Gastroesophageal sphincter (tissue), 4 donors: ENCODE results near the gene PCDH17. TPM values are rescaled to one million over a fixed set of nuclear protein-coding genes. Genes with fewer than 3 reads are reported as not detected.
A peak's percentile ranks its signal among the peaks of the same experiment; 100 is the strongest.

Experiments used
- ATAC-seq: fragments of 150-250 bp; one replicate; pipeline ENCODE4 v1.9.1; 2016; ENCODE audit warnings: mild to moderate bottlenecking, moderate library complexity
- H3K27ac ChIP-seq, 4 donors: fragments of 200-600 bp; sonication (generic) in 3 of 4; 1 replicate in 3 of 4; 2 replicates in 1 of 4; pipeline ENCODE4 v1.5.1; 2016 to 2019
- H3K27me3 ChIP-seq: fragments of 200-600 bp; sonication (generic); one replicate; pipeline ENCODE4 v1.5.1; 2019
- H3K36me3 ChIP-seq, 2 donors: fragments of 200-600 bp; sonication (generic); one replicate each; pipeline ENCODE4 v1.5.1; 2019; ENCODE audit warnings: control low read depth in 1 of 2
- H3K4me1 ChIP-seq, 3 donors: fragments of 200-600 bp; sonication (generic); 1 replicate in 2 of 3; 2 replicates in 1 of 3; pipeline ENCODE4 v1.5.1; 2016 to 2019; ENCODE audit warnings: control low read depth in 2 of 3
- H3K4me3 ChIP-seq, 2 donors: fragments of 200-600 bp; sonication (generic); one replicate each; pipeline ENCODE4 v1.5.1; 2019; ENCODE audit warnings: mild to moderate bottlenecking in 1 of 2, moderate library complexity in 1 of 2
- H3K9me3 ChIP-seq, 3 donors: fragments of 200-600 bp; sonication (generic); one replicate each; pipeline ENCODE4 v1.5.1; 2017 to 2019; ENCODE audit warnings: control low read depth in 2 of 3
- CTCF ChIP-seq, 4 experiments: fragments of 200-600 bp in 2 of 4; fragments of 450-650 bp in 2 of 4; sonication (generic) in 1 of 4; IDR thresholded peaks; one replicate each; pipeline ENCODE4 v1.5.1; 2017 to 2019; ENCODE audit warnings: antibody characterized with exemption in 4 of 4, mild to moderate bottlenecking in 2 of 4, moderate library complexity in 2 of 4
- EP300 ChIP-seq: sonication (generic); formaldehyde crosslinking; IDR thresholded peaks from one replicate; pipeline ENCODE4 v1.6.1; 2017; ENCODE audit warnings: antibody characterized with exemption, mild to moderate bottlenecking
- POLR2A ChIP-seq, 2 donors: fragments of 450-650 bp; IDR thresholded peaks; one replicate each; pipeline ENCODE4 v1.6.1; 2017; ENCODE audit warnings: antibody characterized with exemption in 2 of 2, mild to moderate bottlenecking in 2 of 2, moderate library complexity in 1 of 2
- POLR2AphosphoS5 ChIP-seq: sonication (generic); formaldehyde crosslinking; IDR thresholded peaks from one replicate; pipeline ENCODE4 v1.6.1; 2017; ENCODE audit warnings: antibody characterized with exemption
- WGBS, 2 donors: methylation state at CpG; one replicate each; pipeline ENCODE4 v1.1.5; 2018; ENCODE audit warnings: low coverage in 1 of 2; 5-methylcytosine and 5-hydroxymethylcytosine counted together
- total RNA-seq, 4 donors: library from RNA; depleted of rRNA; stranded (reverse); fragments of >200 nt; gene quantifications; one replicate each; pipeline ENCODE4 v1.1.0, GENCODE V29; 2016

The PCDH17 gene
- total RNA-seq, 4 donors from 2014 or later = 3.9 to 7.8 (median 4.8) TPM

- ATAC-seq = no peak
- H3K4me3 ChIP-seq = no peak overlapping the region
- H3K36me3 ChIP-seq = no peaks in the 10 kb centered on the region
- H3K9me3 ChIP-seq = no peaks in the 10 kb centered on the region
- H3K27me3 ChIP-seq = no peaks in the 10 kb centered on the region
- no peak for TF ChIP-seq POLR2A (IDR thresholded peaks at IDR 0.05)
- TF ChIP-seq CTCF (IDR thresholded peaks at IDR 0.05) = no peak
- no peaks in the 10 kb centered on the region for H3K4me1 ChIP-seq
- 20 to 37% methylated on average over 3 of the region's 3 CpGs for WGBS, 2 donors
- H3K27ac ChIP-seq = no peak overlapping the region
These were observed 30.0 kb upstream of the PCDH17 start for GRCh38 chr13:57601536-57601935.

- Histone ChIP-seq H3K27me3 (no peaks in the 10 kb centered on the region), H3K27ac (no peak overlapping the region), H3K36me3 (no peaks in the 10 kb centered on the region), H3K9me3 (no peaks in the 10 kb centered on the region), H3K4me1 (no peaks in the 10 kb centered on the region), H3K4me3 (no peak overlapping the region)
- no peak for ATAC-seq
- WGBS, 2 donors = 74 to 76% methylated on average over 2 of the region's 2 CpGs
- no peak for TF ChIP-seq CTCF (IDR thresholded peaks at IDR 0.05)
- no peak for TF ChIP-seq EP300
- TF ChIP-seq POLR2AphosphoS5 = no peak
- no peak for TF ChIP-seq POLR2A (IDR thresholded peaks at IDR 0.05)
These were observed 27.1 kb upstream of the PCDH17 start for GRCh38 chr13:57604442-57604841.

- no peak overlapping the region for H3K27ac ChIP-seq
- WGBS, 2 donors = 43 to 54% methylated on average over 5 of the region's 5 CpGs
- H3K9me3 ChIP-seq = no peaks in the 10 kb centered on the region
- no peak for ATAC-seq
- H3K36me3 ChIP-seq = no peaks in the 10 kb centered on the region
- TF ChIP-seq POLR2AphosphoS5 = no peak
- no peak for TF ChIP-seq CTCF (IDR thresholded peaks at IDR 0.05)
- TF ChIP-seq POLR2A (IDR thresholded peaks at IDR 0.05) = no peak
- TF ChIP-seq EP300 = no peak
- H3K27me3 ChIP-seq = peaks cover 3% of the 10 kb centered on the region
- H3K4me3 ChIP-seq = no peak overlapping the region
- no peaks in the 10 kb centered on the region for H3K4me1 ChIP-seq
These were observed 19.6 kb upstream of the PCDH17 start for GRCh38 chr13:57611969-57612368.

- H3K27me3 ChIP-seq = peaks cover 3% of the 10 kb centered on the region
- WGBS, 2 donors = 73 to 89% methylated on average over 1 of the region's 1 CpG
- ATAC-seq = no peak
- H3K36me3 ChIP-seq = no peaks in the 10 kb centered on the region
- H3K9me3 ChIP-seq = no peaks in the 10 kb centered on the region
- TF ChIP-seq EP300 (no peak), CTCF (IDR thresholded peaks at IDR 0.05) (no peak), POLR2A (IDR thresholded peaks at IDR 0.05) (no peak)
- H3K27ac ChIP-seq = no peak overlapping the region
- H3K4me3 ChIP-seq = no peak overlapping the region
- H3K4me1 ChIP-seq = no peaks in the 10 kb centered on the region
These were observed 19.0 kb upstream of the PCDH17 start for GRCh38 chr13:57612568-57612967.

- Histone ChIP-seq H3K9me3 (no peaks in the 10 kb centered on the region), H3K36me3 (no peaks in the 10 kb centered on the region), H3K4me3 (no peak overlapping the region), H3K27me3 (peaks cover 49% of the 10 kb centered on the region), H3K27ac (no peak overlapping the region), H3K4me1 (peaks cover 0 to 9% (median 0%) of the 10 kb centered on the region in 3 donors)
- WGBS, 2 donors = 3 to 9% methylated on average over 4 to 5 of the region's 5 CpGs
- no peak for ATAC-seq
- TF ChIP-seq POLR2AphosphoS5 (no peak), POLR2A (IDR thresholded peaks at IDR 0.05) (no peak), EP300 (no peak), CTCF (IDR thresholded peaks at IDR 0.05) (peak; percentile 24 to 73 (median 54))
These were observed 6.7 kb upstream of the PCDH17 start for GRCh38 chr13:57624565-57625435.
